Occipital lobe (tissue), 2 donors: ENCODE results near the gene YEATS4. TPM values are rescaled to one million over a fixed set of nuclear protein-coding genes. Genes with fewer than 3 reads are reported as not detected.

ENCODE experiments used
- DNase-seq: peaks from one replicate; lab custom pipeline; 2025; lab: John Stamatoyannopoulos, UW
- total RNA-seq: library from RNA; depleted of rRNA; stranded (reverse); fragments of >200 nt; gene quantifications from one replicate; pipeline ENCODE4 v1.2.3, GENCODE V29; 2014

The YEATS4 gene
- total RNA-seq, 1 donor from 2014 or later = 31.5 TPM

DNA sequence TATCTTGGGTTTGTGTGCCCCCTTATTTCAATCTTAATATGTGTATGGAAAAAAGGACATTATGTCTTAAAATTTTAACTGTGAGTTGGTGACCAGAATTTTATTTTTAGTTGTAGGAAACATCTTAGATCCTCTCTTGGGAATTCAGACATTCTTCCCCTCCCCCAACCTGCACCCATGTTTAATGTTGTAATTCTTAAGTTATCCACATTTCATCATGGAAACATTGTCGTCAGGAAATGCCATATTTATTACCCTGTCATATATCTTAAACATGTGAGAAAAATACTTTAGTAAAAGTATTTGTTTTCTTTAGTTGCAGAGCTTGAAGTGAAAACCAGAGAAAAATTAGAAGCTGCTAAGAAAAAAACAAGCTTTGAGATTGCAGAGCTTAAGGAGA is 30.3 kb downstream of the YEATS4 start:
- no peak for DNase-seq

DNA sequence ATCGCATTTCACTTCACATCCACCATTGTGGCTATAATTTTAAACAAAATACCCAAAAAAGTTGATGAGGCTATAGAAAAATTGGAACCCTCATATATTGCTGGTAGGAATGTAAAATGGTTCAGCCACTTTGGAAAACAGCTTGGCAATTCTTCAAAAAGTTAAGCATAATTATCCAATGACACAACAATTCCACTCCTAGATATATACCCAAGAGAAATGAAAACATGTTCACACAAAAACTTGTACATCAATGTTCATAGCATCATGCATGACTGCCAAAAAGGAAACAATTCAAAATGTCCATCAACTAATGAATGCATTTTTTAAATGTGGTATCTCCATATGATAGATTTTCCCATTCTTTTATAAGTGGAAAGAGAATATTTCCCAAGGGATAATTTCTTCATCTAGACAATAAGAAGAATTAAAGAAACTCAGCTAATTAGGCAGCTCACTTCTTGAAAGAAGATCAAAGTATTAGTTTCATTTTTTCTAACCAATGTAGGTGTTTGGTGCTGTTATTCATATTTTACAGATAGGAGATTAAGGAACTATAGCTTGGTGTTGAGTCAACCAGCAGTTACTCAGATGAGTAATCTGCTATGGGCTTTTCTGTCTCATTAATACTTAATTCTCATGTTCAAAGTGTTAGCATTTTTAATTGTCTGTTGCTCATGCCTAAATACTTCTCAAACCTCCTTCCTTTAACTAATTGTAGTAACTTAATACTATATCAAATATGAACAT is 32.8 kb downstream of the YEATS4 start:
- DNase-seq = no peak

DNA sequence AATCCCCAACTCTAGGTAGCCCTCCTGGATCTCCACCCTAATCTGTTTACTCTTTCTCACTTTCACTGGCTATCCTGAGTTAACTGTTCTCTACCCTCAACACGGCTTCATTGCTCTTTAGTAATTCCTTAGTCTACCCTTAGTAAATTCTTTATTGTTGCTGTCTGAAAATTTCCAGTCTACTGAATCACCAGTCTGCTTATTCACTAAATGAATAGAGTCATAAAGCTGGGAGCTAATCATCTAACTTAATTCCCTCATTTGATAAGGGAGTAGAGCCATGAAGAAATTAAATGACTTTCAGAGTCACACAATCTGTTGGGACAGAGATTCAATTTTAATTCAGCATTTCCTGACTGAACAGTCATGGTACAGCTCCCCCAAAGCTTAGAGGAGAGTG is 36.5 kb downstream of the YEATS4 start:
- DNase-seq = no peak

DNA sequence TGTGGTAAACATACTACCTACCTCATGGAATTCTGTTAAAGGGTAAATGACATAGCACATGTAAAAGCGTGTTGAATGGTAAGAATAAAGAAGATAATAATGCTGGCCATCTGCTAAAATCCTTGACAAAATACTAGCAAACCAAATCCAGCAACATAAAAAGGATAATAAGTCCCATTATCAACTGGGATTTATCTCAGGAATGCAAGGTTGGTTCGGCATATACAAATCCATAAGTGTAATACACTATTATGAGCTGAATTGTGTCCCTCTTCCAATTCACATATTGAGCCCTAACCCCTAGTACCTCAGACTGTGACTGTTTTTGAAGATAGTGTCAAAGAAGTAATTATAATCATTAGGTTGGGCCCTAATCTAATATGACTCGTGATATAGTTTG is 37.4 kb downstream of the YEATS4 start:
- DNase-seq = no peak

DNA sequence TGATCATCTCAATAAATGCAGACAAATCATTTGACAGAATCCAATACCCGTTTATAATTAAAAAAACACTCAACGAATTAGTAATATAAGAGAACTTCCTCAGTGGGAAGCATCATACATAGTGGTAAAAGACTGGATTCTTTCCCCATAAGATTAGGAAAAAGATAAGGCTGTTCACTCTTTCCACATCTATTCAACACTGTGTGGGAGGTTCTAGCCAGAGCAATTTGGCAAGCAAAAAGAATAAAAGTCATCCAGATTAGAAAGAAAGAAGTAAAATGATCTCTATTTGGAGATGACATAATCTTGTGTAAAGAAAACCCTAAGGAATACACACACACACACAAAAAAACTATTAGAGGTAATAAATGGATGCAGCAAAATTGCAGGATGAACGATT is 38.4 kb downstream of the YEATS4 start:
- DNase-seq = no peak

DNA sequence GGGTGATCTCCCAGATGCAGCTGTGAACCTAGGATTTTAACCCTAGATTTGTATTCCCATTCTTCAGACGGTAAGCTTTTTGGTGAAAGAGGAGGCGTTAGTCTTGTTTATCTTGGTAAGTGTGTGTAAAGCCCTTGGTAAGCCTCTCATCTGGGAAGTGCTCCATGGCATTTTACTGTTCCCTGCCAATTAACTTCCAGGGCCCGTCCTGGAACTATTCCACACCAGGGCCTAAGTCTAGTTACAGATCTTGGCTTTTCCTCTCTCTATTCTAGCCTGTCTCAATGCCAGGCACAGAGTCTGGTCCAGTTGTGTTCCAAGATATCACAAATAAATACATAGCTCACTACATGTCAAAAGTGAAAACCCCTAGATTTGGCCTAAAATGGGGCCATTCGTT is 42.4 kb downstream of the YEATS4 start:
- no peak for DNase-seq

DNA sequence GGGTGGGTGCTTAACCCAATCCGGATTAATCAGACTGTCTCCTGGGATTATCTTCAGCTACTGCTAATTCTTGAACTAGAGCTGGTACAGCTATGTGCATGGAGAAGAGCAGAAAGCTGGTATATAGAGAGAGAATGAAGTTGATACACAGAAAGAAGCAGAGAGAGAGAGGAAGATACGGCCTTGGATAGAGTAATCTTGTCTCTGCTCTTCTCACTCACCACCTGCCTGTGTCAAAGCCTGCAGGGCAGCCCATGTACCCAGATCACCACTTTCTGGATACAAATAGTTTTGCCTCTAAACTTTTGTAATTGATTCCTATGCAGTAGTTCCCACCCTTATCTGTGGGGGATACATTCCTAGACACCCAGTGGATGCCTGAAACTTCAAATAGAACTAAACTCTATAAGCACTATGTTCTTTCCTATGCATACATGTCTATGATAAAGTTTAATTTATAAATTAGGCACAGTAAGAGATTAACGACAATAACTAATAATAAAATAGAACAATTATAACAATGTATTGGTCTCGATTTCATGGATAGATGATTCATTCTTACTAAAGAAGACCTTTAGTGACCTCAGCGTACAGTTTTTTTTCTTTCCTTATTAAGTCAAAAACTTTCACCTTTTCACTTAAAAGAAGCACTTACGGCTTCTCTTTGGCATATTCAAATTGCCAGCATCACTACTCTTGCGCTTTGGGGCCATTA is 45.5 kb downstream of the YEATS4 start:
- DNase-seq = no peak

DNA sequence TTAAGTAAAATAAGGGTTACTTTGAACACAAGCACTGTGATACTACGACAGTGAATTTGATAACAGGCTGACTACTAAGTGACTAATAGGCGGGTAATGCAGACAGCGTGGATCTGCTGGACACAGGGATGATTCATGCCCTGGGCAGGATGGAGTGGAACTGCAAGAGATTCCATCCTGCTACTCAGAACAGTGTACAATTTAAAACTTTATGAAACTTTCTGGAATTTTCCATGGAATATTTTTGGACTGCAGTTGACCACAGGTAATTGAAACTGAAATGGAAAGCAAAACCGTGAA is 46.0 kb downstream of the YEATS4 start:
- DNase-seq = no peak

DNA sequence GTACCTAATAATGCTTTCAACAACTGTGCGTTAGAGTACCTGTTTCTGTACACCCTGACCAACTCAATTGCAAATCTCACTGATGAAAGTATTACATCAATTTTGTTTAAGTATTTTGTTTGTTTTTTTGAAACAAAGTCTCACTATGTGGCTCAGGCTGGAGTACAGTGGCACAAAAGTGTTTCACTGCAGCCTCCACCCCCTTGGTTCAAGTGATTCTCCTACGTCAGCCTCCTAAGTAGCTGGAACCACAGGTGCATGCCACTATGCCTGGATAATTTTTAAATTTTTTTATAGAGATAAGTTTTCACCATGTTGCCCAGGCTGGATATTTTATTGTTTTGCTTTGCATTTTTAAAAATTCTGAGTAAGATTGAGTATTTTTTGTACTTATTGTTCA is 46.7 kb downstream of the YEATS4 start:
- no peak for DNase-seq

DNA sequence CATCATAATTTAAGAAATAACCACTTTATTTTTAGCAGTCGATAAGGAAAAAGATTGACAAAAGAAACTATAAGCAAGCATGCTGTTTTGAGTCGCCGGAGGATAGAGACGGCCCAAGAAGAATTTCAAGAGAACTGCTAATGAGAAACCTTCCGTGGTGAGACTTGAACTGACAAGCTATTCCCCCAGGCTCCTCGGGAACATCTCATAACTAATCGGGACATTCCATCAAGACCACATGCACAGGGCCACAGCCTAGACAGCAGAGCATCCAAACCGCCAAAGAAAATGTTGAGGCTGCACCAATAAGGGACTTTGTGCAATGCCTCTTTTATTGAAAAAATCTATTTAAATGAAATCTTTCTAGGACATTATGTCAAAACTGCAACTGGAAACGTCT is 51.0 kb downstream of the YEATS4 start:
- DNase-seq = no peak

DNA sequence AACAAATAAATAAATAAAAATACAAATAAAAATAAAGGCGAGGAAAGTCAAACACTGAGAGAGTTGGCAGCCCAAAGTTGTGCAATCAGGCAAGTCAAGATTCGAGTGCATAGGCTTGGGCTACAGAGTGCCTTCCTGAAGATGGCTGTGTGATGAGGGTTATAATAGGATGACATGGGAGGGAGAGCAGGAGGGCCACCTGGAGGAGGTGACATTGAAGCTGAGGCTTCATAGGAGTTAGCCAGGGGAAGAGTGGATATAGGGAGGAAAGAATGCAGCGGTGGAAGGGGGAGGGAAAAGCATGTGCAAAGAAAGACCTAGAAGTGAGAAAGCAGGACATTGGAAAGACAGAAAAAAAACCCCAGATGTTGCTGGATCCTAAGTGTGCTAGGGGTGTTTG is 53.1 kb downstream of the YEATS4 start:
- DNase-seq = no peak

DNA sequence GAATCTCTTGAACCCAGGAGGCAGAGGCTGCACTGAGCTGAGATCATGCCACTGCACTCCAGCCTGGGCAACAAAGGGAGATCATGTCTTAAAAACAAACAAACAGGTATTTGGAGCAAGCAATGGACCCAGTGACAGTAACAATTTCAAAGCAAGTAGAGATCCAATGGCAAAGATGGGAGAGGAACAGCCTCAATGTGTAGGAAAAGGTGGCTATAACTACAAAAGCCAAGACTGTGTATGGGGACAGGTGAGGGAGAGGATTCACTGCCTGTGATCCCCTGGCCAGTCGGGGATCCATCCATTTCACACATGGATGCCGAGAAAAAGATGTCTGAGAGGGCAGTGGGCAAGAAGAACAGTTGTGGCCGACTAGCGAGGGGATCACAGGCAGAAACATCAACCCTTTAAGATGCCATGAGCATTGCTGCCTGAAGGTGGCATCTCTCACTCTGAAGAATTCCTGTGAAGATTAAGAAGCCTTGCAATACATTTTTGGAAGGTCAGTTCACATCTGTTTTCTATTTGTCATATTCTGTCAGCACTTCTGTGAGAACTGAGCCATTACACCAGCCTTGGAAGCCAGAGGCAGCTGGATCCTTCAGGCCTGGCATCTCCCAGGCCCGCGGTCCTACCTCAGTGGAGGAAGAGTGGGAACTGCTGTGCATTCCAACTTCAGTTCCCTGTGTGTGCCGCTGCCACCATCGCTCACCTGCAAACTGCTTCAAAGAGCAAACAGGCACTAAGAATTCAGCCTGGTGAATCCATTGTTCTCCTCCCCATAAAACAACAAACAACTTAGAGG is 56.1 kb downstream of the YEATS4 start:
- peak; percentile 5 for DNase-seq

DNA sequence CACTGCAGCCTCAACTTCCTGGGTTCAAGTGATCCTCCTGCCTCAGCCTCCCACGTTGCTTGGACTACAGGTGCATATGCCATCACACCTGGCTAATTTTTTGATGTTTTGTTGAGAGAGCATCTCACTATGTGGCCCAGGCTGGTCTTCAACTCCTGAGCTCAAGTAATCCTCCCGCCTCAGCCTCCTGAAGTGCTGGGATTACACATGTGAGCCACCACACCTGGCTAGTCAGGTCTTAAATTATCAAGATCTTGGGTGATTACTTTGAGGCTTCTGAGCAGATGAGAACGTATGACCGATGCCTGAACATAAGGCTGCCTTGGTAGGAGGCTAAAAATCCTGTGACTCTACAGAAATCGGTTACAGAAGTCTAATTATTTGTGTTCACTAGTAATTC is 57.7 kb downstream of the YEATS4 start:
- no peak for DNase-seq

DNA sequence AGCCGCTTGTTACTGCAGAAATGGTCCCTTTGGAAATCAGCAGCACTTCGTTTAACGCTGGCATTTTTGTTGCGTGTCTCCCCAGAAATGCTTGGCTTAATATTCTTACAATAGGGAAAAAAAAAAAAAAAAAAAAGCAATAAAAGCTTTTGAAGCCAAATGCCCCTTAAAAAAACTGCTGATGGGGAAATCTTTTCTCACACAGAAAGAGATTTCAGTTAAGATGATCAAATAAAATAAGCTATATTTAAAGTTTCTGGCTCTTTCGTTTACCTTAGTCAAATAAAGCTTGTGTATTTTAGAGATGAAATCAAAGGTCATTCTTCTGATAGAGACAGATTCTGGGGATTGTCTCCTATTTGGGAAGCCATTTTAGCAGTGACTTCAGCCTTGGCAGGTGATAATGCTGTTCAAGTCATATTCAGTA is 58.2 kb downstream of the YEATS4 start:
- no peak for DNase-seq

DNA sequence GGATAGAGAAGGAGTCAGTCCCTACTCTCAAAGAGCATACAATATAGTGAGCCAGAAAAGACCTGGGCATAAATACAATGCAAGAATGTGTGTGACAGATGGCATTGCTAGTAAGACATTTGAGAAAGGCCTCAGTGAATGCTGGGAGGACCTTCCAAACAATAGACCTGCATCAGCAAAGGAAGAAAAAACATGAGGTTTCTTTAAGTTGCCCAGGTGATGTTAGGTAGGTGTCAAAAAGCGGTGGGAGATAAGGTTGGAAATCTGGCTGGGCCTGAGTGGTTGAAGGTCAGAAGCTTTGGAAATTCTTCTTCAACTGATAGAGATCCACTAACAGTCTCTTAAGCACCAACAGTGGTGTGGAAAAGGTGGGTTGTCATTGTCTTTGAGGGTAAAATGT is 60.2 kb downstream of the YEATS4 start:
- no peak for DNase-seq

DNA sequence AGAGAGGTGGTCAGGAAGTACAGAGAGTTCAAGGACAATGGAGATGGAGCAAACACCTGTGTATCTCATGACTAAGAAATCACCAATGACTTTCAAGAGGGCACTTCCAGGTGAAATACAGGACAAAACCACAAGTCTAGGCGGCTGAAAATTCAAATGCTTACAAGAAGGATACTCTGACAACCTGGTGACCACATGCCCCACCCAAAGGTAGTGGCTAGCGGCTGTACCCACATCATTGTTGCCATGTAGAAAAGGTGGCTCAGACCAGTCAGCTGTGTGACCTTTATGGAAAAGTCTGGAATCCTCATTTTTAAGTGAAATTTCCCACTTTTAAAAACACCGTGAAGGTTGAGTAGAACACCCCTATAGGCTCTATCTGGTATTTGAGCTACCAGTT is 62.0 kb downstream of the YEATS4 start:
- DNase-seq = no peak

DNA sequence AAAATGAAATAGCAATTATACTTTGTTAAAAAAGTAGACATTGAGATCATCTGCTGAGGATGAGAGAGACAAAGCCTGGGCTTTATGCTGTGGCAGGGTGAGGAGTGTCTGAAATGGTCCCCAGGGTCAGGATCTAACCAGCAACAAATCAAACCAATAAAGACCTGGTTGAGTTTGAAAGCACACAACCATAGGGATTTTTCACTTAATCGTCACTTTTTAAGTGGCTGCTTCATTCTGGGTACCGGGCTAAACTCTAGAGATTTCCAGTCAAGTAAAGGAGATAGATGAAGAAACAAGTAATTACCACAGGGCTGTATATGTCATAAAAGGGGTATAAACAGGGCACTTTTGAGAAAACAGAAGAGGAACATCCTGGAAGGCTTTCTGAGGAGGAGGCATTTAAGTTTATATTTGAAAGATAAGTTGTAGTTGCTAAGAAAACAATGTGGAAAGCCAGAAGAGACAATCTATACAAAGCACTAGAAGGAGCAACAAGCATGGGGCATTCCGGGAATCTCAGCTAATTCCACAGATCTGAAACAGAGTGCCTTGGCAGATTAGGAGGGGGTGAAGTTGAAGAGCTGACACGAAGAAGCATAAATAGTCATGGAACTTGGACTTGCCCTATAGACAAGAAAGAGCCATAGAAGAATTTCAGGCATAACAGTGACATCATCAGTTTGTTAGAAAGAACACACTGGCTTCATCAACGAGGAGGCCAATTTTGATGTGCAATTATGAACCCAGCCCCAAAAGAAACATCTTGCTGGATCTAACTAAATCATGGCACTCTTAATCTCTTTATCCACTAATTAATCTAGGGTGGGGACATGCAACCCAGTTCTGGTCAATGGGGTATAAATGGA is 63.7 kb downstream of the YEATS4 start:
- no peak for DNase-seq

DNA sequence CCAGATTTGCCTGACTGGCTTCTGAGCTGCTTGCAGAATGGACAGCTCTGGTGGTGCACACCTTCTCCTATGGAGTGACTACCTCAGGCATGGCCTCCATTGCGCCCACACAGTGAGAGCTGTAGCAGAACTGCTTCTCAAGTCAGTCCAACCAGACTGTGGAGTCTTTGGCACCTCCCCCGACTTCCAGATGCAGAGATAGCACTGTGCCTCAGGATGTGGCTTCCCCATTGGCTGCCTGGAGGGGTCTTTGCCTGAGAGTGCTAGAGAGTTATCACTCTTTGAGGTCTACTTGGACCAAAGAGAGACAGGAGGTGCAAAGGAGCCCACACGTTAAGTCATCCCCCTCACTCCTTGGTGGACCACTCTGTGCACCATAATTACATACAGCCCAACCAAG is 65.9 kb downstream of the YEATS4 start:
- no peak for DNase-seq

DNA sequence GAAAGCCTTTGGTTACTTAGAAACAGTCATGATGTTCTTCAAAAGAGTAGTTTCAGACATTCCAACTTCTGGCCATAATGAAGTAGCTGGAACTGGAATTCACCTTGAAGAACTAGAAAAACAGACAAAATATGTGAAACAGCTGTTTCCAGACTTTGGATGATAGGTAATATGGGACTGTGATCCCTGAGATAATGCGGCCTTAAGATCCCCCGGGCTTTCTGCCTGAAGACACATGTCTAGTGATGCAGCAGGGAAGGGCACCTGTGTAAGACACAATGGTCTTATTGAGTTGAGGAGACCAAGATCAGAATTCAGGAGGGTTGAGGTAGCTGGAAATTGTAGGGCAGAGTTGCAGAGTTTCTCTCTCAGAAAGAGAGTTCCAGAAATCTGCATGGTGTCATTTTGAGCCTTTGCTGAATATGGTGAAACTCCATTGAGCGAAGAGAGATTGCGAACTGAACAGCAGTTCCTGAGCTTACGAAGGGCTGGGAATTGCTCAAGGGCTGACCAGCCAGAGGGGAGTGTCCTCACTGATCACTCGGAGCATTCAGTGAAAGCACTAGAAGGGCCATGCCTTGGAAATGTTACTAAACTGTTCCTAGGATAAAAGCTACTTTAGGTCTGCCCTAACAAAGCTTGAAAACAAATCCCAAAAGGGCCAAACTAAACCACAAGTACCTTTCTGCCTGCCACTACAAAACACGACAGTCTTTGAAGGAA is 69.0 kb downstream of the YEATS4 start:
- DNase-seq = no peak

DNA sequence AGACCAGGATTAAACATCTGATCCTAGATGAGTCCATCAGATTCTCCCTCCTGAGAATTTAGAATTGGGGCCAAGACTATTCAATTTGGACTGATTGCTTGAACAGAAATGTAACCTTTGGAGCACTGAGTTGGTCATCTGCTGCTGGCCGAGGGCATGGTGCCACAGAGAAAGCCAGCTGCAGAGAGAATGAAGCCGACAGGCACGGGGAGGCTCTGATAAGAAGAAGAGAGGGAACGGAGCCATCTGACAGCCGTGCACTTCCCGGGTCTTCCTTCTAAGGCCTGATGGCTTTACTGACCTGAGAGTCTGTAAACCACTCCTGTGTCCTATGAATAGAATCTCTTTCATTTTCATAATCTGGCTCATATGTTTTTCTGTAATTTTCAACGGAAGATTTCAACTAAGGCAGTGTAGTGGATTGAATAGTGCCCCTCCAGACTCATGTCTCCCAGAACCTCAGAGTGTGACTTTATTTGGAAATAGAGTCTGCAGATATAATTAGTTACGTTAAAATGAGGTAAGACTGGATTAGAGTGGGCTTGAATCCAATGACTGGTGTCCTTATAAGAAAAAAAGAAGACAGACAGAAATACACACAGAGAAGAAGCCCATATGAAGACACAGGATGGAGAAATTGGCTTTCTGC is 71.5 kb downstream of the YEATS4 start:
- no peak for DNase-seq
